ENCODE measurements around the gene FRK. TPM values are rescaled to one million over a fixed set of nuclear protein-coding genes. Genes with fewer than 3 reads are reported as not detected.
"Not testable (repeated sequence)": the region's sequence is repeated elsewhere in the genome, so short reads cannot be mapped to it uniquely, and the experiment has no call there.

FRK gene
- total RNA-seq, 1 donor from 2014 or later, result 0.80 TPM

- no peak for DNase-seq (ENCODE audit: low spot score)
Measured at GRCh38 chr6:116074732-116075390, 14.2 kb upstream of the FRK start.

GRCh38 chr6:116073765-116074440 lies 13.2 kb upstream of the FRK start:
- DNase-seq (ENCODE audit: low spot score), result no peak

GRCh38 chr6:116072368-116072767 lies 11.7 kb upstream of the FRK start:
- DNase-seq (ENCODE audit: low spot score), result no peak

- DNase-seq (ENCODE audit: low spot score), result no peak
Measured at GRCh38 chr6:116070616-116071389, 10.1 kb upstream of the FRK start.

- DNase-seq (ENCODE audit: low spot score), result no peak
Measured at GRCh38 chr6:116070101-116070500, 9.4 kb upstream of the FRK start.

- DNase-seq (ENCODE audit: low spot score), result no peak
Measured at GRCh38 chr6:116066789-116067188, 6.1 kb upstream of the FRK start.

- DNase-seq (ENCODE audit: low spot score), result no peak
Measured at GRCh38 chr6:116064666-116065065, 4.0 kb upstream of the FRK start.

GRCh38 chr6:116062496-116062895 lies 1.8 kb upstream of the FRK start:
- no peak for DNase-seq (ENCODE audit: low spot score)

- DNase-seq (ENCODE audit: low spot score), result no peak
Measured at GRCh38 chr6:116059713-116060571, 749 bp downstream of the FRK start.

GRCh38 chr6:116057766-116058165 lies 2.9 kb downstream of the FRK start:
- no peak for DNase-seq (ENCODE audit: low spot score)

GRCh38 chr6:116055513-116055912 lies 5.2 kb downstream of the FRK start:
- DNase-seq (ENCODE audit: low spot score), result no peak

- DNase-seq (ENCODE audit: low spot score), result no peak
Measured at GRCh38 chr6:116051244-116051643, 9.4 kb downstream of the FRK start.

GRCh38 chr6:116050737-116051136 lies 10.0 kb downstream of the FRK start:
- no peak for DNase-seq (ENCODE audit: low spot score)

- no peak for DNase-seq (ENCODE audit: low spot score)
Measured at GRCh38 chr6:116049321-116049720, 11.4 kb downstream of the FRK start.

- DNase-seq (ENCODE audit: low spot score), result no peak
Measured at GRCh38 chr6:116047173-116047933, 13.3 kb downstream of the FRK start.

GRCh38 chr6:116046737-116047136 lies 14.0 kb downstream of the FRK start:
- no peak for DNase-seq (ENCODE audit: low spot score)

GRCh38 chr6:116046272-116046671 lies 14.4 kb downstream of the FRK start:
- not testable (repeated sequence) for DNase-seq (ENCODE audit: low spot score)

- DNase-seq (ENCODE audit: low spot score), result no peak
Measured at GRCh38 chr6:116041934-116042333, 18.8 kb downstream of the FRK start.

- DNase-seq (ENCODE audit: low spot score), result no peak
Measured at GRCh38 chr6:116040993-116041392, 19.7 kb downstream of the FRK start.

GRCh38 chr6:116036885-116037284 lies 23.8 kb downstream of the FRK start:
- no peak for DNase-seq (ENCODE audit: low spot score)
